Suprapubic skin (tissue), 3 donors: ENCODE data around the gene MAP3K6.

Experiments
- POLR2AphosphoS5 ChIP-seq, 3 donors: sonication (generic); formaldehyde crosslinking; IDR thresholded peaks; one replicate each; pipeline ENCODE4 v1.6.1; 2017; ENCODE audit warnings: antibody characterized with exemption in 3 of 3
- TF ChIP-seq, protein P1 (sequence below), 2 donors: fragments of 200-600 bp in 1 of 2; fragments of 450-650 bp in 1 of 2; sonication (generic) in 1 of 2; IDR thresholded peaks; one replicate each; pipeline ENCODE4 v1.5.1; 2016 to 2019; ENCODE audit warnings: antibody characterized with exemption in 2 of 2, mild to moderate bottlenecking in 1 of 2, moderate library complexity in 1 of 2

GRCh38 chr1:27333717-27334279 is 33.0 kb downstream of the MAP3K6 start:
- TF ChIP-seq POLR2AphosphoS5 (IDR thresholded peaks at IDR 0.05): no peak
- TF ChIP-seq, protein P1, sequence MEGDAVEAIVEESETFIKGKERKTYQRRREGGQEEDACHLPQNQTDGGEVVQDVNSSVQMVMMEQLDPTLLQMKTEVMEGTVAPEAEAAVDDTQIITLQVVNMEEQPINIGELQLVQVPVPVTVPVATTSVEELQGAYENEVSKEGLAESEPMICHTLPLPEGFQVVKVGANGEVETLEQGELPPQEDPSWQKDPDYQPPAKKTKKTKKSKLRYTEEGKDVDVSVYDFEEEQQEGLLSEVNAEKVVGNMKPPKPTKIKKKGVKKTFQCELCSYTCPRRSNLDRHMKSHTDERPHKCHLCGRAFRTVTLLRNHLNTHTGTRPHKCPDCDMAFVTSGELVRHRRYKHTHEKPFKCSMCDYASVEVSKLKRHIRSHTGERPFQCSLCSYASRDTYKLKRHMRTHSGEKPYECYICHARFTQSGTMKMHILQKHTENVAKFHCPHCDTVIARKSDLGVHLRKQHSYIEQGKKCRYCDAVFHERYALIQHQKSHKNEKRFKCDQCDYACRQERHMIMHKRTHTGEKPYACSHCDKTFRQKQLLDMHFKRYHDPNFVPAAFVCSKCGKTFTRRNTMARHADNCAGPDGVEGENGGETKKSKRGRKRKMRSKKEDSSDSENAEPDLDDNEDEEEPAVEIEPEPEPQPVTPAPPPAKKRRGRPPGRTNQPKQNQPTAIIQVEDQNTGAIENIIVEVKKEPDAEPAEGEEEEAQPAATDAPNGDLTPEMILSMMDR (IDR thresholded peaks at IDR 0.05): no peak
